ENCODE measurements around the gene TAS2R31. TPM values are rescaled to one million over a fixed set of nuclear protein-coding genes. Genes with fewer than 3 reads are reported as not detected.

Gene TAS2R31
- total RNA-seq, 4 donors from 2014 or later = 2.4 to 10.9 (median 5.0) TPM

- no peak for TF ChIP-seq CTCF (IDR thresholded peaks at IDR 0.05)
- no peak for DNase-seq (ENCODE audit: low spot score)
- no peak for ATAC-seq (ENCODE audit: low FRiP score)
Measured at GRCh38 chr12:10994307-10994706, 36.9 kb downstream of the TAS2R31 start.

- ATAC-seq (ENCODE audit: low FRiP score) (no peak), DNase-seq (ENCODE audit: low spot score) (no peak)
- TF ChIP-seq CTCF (IDR thresholded peaks at IDR 0.05) = no peak
Measured at GRCh38 chr12:10989107-10989506, 42.1 kb downstream of the TAS2R31 start.

GRCh38 chr12:10986812-10987211 is 44.4 kb downstream of the TAS2R31 start, which contains the start of gene TAS2R50:
TAS2R50 (minus strand) TSS chr12:10986912; CDS start chr12:10986860, 52 bp downstream.
- no peak for ATAC-seq (ENCODE audit: low FRiP score)
- no peak for TF ChIP-seq CTCF (IDR thresholded peaks at IDR 0.05)
- DNase-seq (ENCODE audit: low spot score) = no peak

GRCh38 chr12:10982244-10982643 is 49.0 kb downstream of the TAS2R31 start:
- DNase-seq (ENCODE audit: low spot score) (no peak), ATAC-seq (ENCODE audit: low FRiP score) (no peak)
- TF ChIP-seq CTCF (IDR thresholded peaks at IDR 0.05) = no peak

Other genes with a start within 250 kb of the TAS2R31 start
- not detected for gene TAS2R7, start 228.8 kb downstream of the TAS2R31 start, total RNA-seq
- gene TAS2R8, start 224.1 kb downstream of the TAS2R31 start, total RNA-seq = not detected
- gene TAS2R9, start 221.2 kb downstream of the TAS2R31 start, total RNA-seq = not detected
- gene TAS2R10, start 205.0 kb downstream of the TAS2R31 start, total RNA-seq = 1 to 10 TPM in 1 of 4 donors, under 1 TPM in 1, not detected in 2; 0.88 to 1.9 TPM
- 1 to 10 TPM; 1.5 to 2.5 (median 1.8) TPM for gene PRR4, start 181.9 kb downstream of the TAS2R31 start, total RNA-seq
- gene PRH1, start 147.2 kb downstream of the TAS2R31 start, total RNA-seq = 10 to 100 TPM; 23.2 to 38.0 (median 30.1) TPM
- gene TAS2R13, start 121.8 kb downstream of the TAS2R31 start, total RNA-seq = 1 to 10 TPM; 1.3 to 5.5 (median 3.0) TPM
- not detected for gene PRH2, start 102.2 kb downstream of the TAS2R31 start, total RNA-seq
- 1 to 10 TPM; 1.9 to 8.7 (median 3.0) TPM for gene TAS2R14, start 92.1 kb downstream of the TAS2R31 start, total RNA-seq
- gene TAS2R50, start 44.5 kb downstream of the TAS2R31 start, total RNA-seq = 10 to 100 TPM in 1 of 4 donors, 1 to 10 TPM in 3; 2.0 to 12.1 (median 3.8) TPM
- 1 to 10 TPM; 2.6 to 4.6 (median 4.3) TPM for gene TAS2R20, start 33.1 kb downstream of the TAS2R31 start, total RNA-seq
- gene TAS2R19, start 8.8 kb downstream of the TAS2R31 start, total RNA-seq = 10 to 100 TPM in 1 of 4 donors, 1 to 10 TPM in 3; 3.2 to 10.7 (median 7.1) TPM
- gene TAS2R46, start 30.9 kb upstream of the TAS2R31 start, total RNA-seq = 1 to 10 TPM; 1.5 to 6.6 (median 2.9) TPM
- 1 to 10 TPM; 1.4 to 8.0 (median 3.0) TPM for gene TAS2R43, start 60.9 kb upstream of the TAS2R31 start, total RNA-seq
- 10 to 100 TPM in 1 of 4 donors, 1 to 10 TPM in 3; 2.5 to 17.8 (median 8.5) TPM for gene TAS2R30, start 103.2 kb upstream of the TAS2R31 start, total RNA-seq
- gene SMIM10L1, start 139.8 kb upstream of the TAS2R31 start, total RNA-seq = 1 to 10 TPM; 5.0 to 9.6 (median 6.6) TPM
- gene TAS2R42, start 155.5 kb upstream of the TAS2R31 start, total RNA-seq = not detected
- not detected for gene PRB3, start 238.3 kb upstream of the TAS2R31 start, total RNA-seq

All from omental fat pad (tissue), 4 donors.